ENCODE measurements around the gene ZNF507. TPM values are rescaled to one million over a fixed set of nuclear protein-coding genes. Genes with fewer than 3 reads are reported as not detected.

The ZNF507 gene
- total and polyA plus RNA-seq, 3 donors from 2014 or later: 40.5 to 53.0 (median 50.6) TPM

GRCh38 chr19:32313569-32314265 lies 31.7 kb upstream of the ZNF507 start:
- DNase-seq: no peak
- H3K9me3 ChIP-seq: no peaks in the 10 kb centered on the region
- no peak for TF ChIP-seq CTCF (IDR thresholded peaks at IDR 0.05)
- no peak for TF ChIP-seq POLR2A (IDR thresholded peaks at IDR 0.05)

GRCh38 chr19:32316034-32316433 lies 29.4 kb upstream of the ZNF507 start:
- Histone ChIP-seq H3K4me3 (no peak overlapping the region), H3K27me3 (no peaks in the 10 kb centered on the region), H3K4me1 (no peaks in the 10 kb centered on the region), H3K9me3 (no peaks in the 10 kb centered on the region), H3K36me3 (ENCODE audit: low read depth, missing control alignments) (no peaks in the 10 kb centered on the region), H3K27ac (no peak overlapping the region)
- no peak for DNase-seq
- intact Hi-C loops (cut with DNase I; ENCODE audit: low total_unique reads): no loop called here
- 89 to 91% methylated on average over 6 of the region's 6 CpGs for WGBS, 2 donors
- TF ChIP-seq POLR2A (IDR thresholded peaks at IDR 0.05): no peak
- TF ChIP-seq CTCF (IDR thresholded peaks at IDR 0.05): no peak

More at GRCh38 chr19:32313569-32314265, 31.7 kb upstream of the ZNF507 start:
- Histone ChIP-seq H3K4me3 (no peak overlapping the region), H3K4me1 (no peaks in the 10 kb centered on the region), H3K36me3 (ENCODE audit: low read depth, missing control alignments) (no peaks in the 10 kb centered on the region), H3K27ac (no peak overlapping the region), H3K27me3 (no peaks in the 10 kb centered on the region)
- intact Hi-C loops (cut with DNase I; ENCODE audit: low total_unique reads): no loop called here
- 50 to 64% methylated on average over 6 of the region's 6 CpGs for WGBS, 2 donors

- DNase-seq: no peak
- 65 to 67% methylated on average over 1 of the region's 1 CpG for WGBS, 2 donors
- Histone ChIP-seq H3K27me3 (no peaks in the 10 kb centered on the region), H3K4me1 (no peaks in the 10 kb centered on the region), H3K27ac (no peak overlapping the region), H3K9me3 (no peaks in the 10 kb centered on the region), H3K36me3 (ENCODE audit: low read depth, missing control alignments) (no peaks in the 10 kb centered on the region), H3K4me3 (no peak overlapping the region)
- intact Hi-C loops (cut with DNase I; ENCODE audit: low total_unique reads): no loop called here
- TF ChIP-seq POLR2A (IDR thresholded peaks at IDR 0.05): no peak
- no peak for TF ChIP-seq CTCF (IDR thresholded peaks at IDR 0.05)
These were observed 28.3 kb upstream of the ZNF507 start for GRCh38 chr19:32317086-32317485.

- peak in 1 of 3 experiments; percentile 20 for TF ChIP-seq CTCF (IDR thresholded peaks at IDR 0.05)
- no peak for TF ChIP-seq POLR2A (IDR thresholded peaks at IDR 0.05)
- H3K27me3 ChIP-seq: no peaks in the 10 kb centered on the region
- intact Hi-C loops (cut with DNase I; ENCODE audit: low total_unique reads): no loop called here
- H3K27ac ChIP-seq: no peak overlapping the region
- no peaks in the 10 kb centered on the region for H3K4me1 ChIP-seq
- H3K36me3 ChIP-seq (ENCODE audit: low read depth, missing control alignments): no peaks in the 10 kb centered on the region
- H3K4me3 ChIP-seq: no peak overlapping the region
- no peaks in the 10 kb centered on the region for H3K9me3 ChIP-seq
- DNase-seq: peak; percentile 23
- WGBS, 2 donors: 41 to 49% methylated on average over 5 of the region's 5 CpGs
These were observed 26.4 kb upstream of the ZNF507 start for GRCh38 chr19:32318884-32319520.

Data from testis (tissue), 3 donors.